Activated CD4-positive, alpha-beta T cell treated with anti-CD3 and anti-CD28 coated beads, Interleukin-2, amount 10 ng/mL, durations not matched to agents 24 days and 14 days (primary cell): ENCODE measurements around the gene TMEM52. TPM values are rescaled to one million over a fixed set of nuclear protein-coding genes. Genes with fewer than 3 reads are reported as not detected.

ENCODE experiments used
- DNase-seq: peaks from one replicate; pipeline ENCODE4 v3.0.0; 2022
- H3K27ac Mint-ChIP-seq: one replicate; pipeline ENCODE4 v1.8.0; 2022; ENCODE audit warnings: mild to moderate bottlenecking, mixed read lengths
- H3K27me3 Mint-ChIP-seq: one replicate; pipeline ENCODE4 v1.8.0; 2022; ENCODE audit warnings: mixed read lengths
- H3K36me3 Mint-ChIP-seq: one replicate; pipeline ENCODE4 v1.8.0; 2022; ENCODE audit warnings: low read depth, mild to moderate bottlenecking, mixed read lengths
- H3K4me1 Mint-ChIP-seq: one replicate; pipeline ENCODE4 v1.8.0; 2021; ENCODE audit warnings: mixed read lengths
- H3K4me3 Mint-ChIP-seq: one replicate; pipeline ENCODE4 v1.8.0; 2022; ENCODE audit warnings: mild to moderate bottlenecking, moderate library complexity, mixed read lengths
- H3K9me3 Mint-ChIP-seq: one replicate; pipeline ENCODE4 v1.8.0; 2021; ENCODE audit warnings: mixed read lengths
- intact Hi-C: fragments of 100-400 bp; cut with micrococcal nuclease; formaldehyde crosslinking; loops from one replicate; pipeline ENCODE4 v1.15.1; 2023
- total RNA-seq: library from RNA; stranded (reverse); gene quantifications from 2 replicates; pipeline ENCODE4 v1.2.3, GENCODE V29; 2022

TMEM52 gene
- total RNA-seq, 1 donor from 2014 or later = 3.1 TPM

DNA sequence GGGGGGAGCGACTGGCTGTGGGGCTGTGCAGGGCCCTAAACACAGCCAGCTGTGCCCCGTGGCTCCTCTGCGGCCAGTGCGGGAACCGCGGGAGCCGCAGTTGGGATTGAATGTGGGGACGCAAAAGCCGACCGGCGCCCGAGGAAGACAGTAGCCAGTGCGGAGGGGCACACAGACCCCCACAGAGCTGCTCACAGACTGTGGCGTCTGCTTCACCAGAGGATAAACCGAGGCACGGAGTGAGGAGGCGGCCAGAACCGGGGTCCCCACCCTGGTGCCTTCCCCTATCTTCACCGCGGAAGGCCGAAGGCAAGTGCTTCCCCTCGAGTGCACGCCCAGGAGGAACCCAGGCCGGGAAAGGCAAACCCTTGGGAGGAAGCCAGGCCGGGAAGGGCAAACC, 8.7 kb upstream of the TMEM52 start:
- Mint-ChIP-seq H3K27me3 (no peaks in the 10 kb centered on the region), H3K27ac (no peak overlapping the region), H3K4me1 (no peaks in the 10 kb centered on the region), H3K36me3 (no peaks in the 10 kb centered on the region), H3K9me3 (no peaks in the 10 kb centered on the region), H3K4me3 (no peak overlapping the region)
- intact Hi-C loops = no loop called here
- no peak for DNase-seq

DNA sequence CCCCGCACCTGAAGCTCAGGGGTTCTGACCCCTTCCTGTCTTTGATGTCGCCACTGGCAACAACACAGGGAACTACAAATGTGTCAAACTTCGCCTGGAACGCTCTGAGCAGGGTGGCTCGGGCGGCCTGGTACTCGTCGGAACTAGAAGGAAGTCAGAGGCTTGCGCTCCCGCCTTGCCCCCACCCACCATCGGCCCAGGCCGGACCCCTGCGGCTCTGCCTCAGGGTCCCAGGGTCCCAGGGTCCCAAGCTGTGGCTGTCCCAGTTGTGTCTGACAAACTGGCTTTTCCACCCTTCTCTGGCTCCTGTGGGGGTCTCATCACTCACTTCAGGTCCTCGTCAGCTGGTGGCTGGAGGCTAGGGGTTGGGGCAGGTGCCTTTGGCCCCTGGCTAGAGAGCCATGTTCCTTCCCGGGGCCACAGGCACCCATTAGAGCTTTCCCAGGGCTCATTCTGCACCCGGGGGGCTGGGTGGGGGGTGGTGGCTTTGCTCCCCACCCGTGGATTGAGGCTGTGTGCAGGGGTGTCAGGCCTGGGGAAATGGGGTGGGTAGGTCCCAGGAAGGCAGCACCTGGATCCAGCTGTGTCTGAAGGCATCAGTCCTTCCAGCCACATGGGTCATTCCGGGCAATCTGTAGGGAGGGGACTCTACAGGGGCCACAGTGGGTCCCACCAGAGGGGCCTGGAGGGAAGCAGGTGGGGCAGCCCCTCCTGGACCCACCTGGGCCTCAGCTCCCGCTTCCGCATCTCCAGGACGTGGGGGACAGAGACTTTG, 8.0 kb upstream of the TMEM52 start:
- H3K9me3 Mint-ChIP-seq = no peaks in the 10 kb centered on the region
- H3K36me3 Mint-ChIP-seq = no peaks in the 10 kb centered on the region
- no peak overlapping the region for H3K27ac Mint-ChIP-seq
- no peaks in the 10 kb centered on the region for H3K4me1 Mint-ChIP-seq
- DNase-seq = peak; percentile 50
- H3K4me3 Mint-ChIP-seq = no peak overlapping the region
- no peaks in the 10 kb centered on the region for H3K27me3 Mint-ChIP-seq
- intact Hi-C loops = no loop called here

DNA sequence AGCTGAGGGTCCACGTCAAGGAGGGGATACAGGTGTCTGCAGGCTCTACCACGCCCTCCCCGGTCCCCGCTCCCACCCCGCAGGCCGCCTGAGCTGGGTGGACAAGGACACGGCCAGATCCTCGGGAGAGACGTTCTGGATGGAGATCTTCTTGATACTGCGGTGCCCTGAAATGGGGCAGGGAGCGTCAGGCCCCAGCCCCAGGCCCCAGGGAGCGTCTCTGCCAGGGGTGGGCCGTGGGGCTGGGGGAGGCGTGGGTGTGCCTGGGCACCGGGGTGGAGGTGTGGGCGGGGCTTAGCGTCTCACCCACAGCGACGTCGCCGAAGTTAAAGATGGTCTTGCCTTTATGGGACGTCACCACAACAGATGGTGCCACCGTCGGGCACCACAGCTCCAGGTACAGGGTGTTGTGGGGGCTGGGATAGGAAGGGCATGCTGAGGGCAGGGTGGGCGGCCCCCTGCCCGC, 7.3 kb upstream of the TMEM52 start:
- intact Hi-C loops = no loop called here
- Mint-ChIP-seq H3K4me3 (no peak overlapping the region), H3K27ac (no peak overlapping the region), H3K36me3 (no peaks in the 10 kb centered on the region), H3K9me3 (no peaks in the 10 kb centered on the region), H3K27me3 (no peaks in the 10 kb centered on the region), H3K4me1 (no peaks in the 10 kb centered on the region)
- DNase-seq = peak; percentile 52

DNA sequence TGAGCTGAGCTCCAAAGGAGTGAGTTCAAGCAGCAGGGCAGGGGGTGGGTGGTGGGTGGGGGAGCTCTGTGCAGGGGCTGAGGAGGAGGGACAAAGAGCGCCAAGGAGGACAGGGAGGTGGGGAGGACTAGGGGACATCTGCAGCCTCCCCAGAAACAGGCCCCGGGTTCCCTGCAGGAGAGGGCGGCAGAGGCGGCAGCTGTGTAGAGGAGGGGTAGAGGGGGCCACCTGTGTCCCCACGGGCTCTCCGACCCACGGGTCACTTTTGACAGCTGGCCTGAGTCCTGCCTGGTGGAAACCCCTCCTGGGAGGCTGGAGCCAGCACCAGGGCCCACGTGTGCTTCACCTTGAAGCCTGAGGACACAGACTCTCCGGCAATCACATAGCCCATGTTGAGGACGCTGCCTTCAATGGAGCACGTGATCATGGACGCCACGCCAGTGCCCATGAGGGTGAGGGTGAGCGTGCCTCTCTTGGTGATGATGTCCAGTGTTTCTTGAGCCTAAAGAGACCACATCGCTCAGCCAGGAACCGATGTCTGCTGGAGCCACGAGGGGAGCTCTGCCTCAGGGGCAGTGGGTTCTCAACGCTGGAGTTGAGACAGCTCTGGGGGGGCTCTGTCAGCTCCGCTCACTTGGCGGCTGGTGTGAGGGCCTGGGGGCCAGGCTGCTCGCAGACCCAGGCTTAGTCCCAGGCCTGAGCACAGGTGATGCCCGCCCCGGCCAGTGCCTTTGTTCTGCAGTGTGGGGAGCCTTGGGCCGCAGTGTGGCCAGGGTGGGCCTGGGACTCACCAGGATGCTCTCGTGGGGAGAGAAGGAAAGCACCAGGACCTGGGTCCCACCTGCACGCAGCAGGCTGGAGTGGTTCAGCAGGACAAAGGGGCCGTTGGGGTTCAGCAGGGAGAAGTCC, 6.6 kb upstream of the TMEM52 start:
- Mint-ChIP-seq H3K27ac (no peak overlapping the region), H3K4me1 (no peaks in the 10 kb centered on the region), H3K36me3 (no peaks in the 10 kb centered on the region), H3K9me3 (no peaks in the 10 kb centered on the region), H3K27me3 (no peaks in the 10 kb centered on the region), H3K4me3 (no peak overlapping the region)
- DNase-seq = peak; percentile 54
- intact Hi-C loops = no loop called here

DNA sequence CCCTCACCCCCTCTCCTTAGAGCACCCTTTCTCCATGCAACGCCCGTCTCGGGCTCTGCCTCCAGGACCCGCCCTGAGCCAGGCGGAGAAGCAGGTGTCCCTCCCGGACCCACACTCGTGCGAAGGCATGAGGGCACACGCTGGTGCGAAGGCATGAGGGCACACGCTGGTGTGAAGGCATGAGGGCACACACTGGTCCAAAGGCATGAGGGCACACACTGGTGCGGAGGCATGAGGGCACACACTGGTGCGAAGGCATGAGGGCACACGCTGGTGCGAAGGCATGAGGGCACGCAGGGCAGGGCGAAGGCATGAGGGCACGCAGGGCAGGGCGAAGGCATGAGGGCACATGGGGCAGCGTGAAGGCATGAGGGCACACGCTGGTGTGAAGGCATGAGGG, 5.8 kb upstream of the TMEM52 start:
- H3K27ac Mint-ChIP-seq = no peak overlapping the region
- no peaks in the 10 kb centered on the region for H3K36me3 Mint-ChIP-seq
- no peaks in the 10 kb centered on the region for H3K27me3 Mint-ChIP-seq
- no peak for DNase-seq
- no peaks in the 10 kb centered on the region for H3K4me1 Mint-ChIP-seq
- no peaks in the 10 kb centered on the region for H3K9me3 Mint-ChIP-seq
- H3K4me3 Mint-ChIP-seq = no peak overlapping the region
- intact Hi-C loops = no loop called here

DNA sequence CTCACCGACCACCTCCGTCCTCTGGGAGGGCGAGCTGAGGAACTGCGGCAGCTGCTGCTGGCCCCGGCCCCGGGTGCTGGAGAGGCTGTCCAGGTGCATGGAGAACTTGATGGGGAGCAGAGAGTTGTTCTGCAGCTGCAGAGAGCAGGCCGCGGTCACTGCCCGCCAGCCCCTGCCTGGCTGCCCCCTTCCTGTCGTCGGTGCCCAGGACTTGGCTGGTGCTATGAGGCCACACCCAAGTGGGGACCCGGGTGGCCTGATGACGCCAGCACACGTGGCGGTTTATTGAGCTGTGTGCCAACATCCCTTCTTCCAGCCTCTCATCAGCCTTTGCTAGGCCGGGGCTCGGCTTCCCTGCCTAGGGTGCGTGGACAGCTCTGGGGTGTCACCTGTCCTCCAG, 5.3 kb upstream of the TMEM52 start:
- Mint-ChIP-seq H3K27me3 (no peaks in the 10 kb centered on the region), H3K27ac (no peak overlapping the region), H3K4me3 (no peak overlapping the region), H3K9me3 (no peaks in the 10 kb centered on the region), H3K36me3 (no peaks in the 10 kb centered on the region), H3K4me1 (peaks cover 2% of the 10 kb centered on the region)
- intact Hi-C loops = no loop called here
- no peak for DNase-seq

DNA sequence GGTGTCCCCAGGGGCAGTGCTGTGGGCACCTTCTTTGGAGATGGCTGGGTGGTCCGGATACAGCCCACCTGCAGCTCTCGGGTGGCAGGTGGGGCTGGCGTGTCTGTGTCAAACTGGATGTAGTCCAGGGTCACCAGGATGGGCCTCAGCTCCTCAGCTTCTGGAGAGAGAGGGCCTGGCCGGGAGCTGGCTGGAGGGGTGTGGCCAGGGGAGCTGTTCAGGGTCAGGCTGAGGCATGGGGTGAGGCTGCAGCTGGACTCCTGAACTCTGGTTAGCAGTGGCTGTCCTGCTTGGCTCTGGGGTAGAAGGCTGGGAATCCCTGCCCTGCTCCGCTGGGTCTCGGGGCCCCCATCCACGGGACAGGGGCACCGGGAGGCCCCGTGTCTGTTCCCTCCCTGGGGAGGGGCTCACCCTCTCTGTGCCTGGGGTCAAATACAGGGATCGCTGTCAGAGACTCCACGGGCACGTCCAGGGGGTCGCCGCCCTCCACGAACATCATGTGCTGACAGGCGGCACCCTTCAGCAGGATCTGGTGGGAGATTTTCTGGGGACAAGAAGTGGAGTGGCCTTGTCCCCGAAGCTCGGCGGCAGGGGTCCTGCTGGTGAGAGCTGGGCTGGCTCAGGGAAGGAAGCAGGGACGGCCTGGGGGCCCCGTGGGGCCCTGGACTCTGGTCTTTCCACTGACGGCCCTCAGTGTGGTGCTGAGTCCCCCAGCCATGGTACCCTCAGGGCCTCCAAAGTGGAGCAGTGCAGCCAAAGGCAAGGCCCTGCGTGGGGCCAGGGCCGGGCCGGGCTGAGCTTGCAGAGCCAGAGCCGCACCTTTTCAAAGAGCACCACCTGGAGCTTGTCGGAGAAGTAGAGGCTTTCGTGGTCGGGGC, 4.1 kb upstream of the TMEM52 start:
- DNase-seq = no peak
- H3K27ac Mint-ChIP-seq = no peak overlapping the region
- peaks cover 3% of the 10 kb centered on the region for H3K4me1 Mint-ChIP-seq
- H3K36me3 Mint-ChIP-seq = no peaks in the 10 kb centered on the region
- no peaks in the 10 kb centered on the region for H3K9me3 Mint-ChIP-seq
- intact Hi-C loops = no loop called here
- no peaks in the 10 kb centered on the region for H3K27me3 Mint-ChIP-seq
- no peak overlapping the region for H3K4me3 Mint-ChIP-seq

DNA sequence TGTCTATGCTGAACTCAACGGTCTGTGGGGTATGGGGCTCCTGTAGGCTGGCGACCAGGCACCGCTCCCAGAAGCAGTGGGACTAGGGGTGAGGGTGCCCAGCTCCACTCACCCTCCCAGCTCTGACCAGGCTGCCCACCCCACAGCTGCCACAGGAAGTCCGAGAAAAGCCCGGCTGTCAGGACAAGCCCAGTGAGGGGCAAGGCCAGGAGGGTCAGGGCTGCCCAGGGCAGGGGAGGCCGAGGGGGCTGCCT, 3.5 kb upstream of the TMEM52 start:
- no peak overlapping the region for H3K4me3 Mint-ChIP-seq
- H3K27ac Mint-ChIP-seq = no peak overlapping the region
- intact Hi-C loops = no loop called here
- no peaks in the 10 kb centered on the region for H3K27me3 Mint-ChIP-seq
- no peak for DNase-seq
- H3K36me3 Mint-ChIP-seq = no peaks in the 10 kb centered on the region
- H3K9me3 Mint-ChIP-seq = no peaks in the 10 kb centered on the region
- H3K4me1 Mint-ChIP-seq = peaks cover 3% of the 10 kb centered on the region

DNA sequence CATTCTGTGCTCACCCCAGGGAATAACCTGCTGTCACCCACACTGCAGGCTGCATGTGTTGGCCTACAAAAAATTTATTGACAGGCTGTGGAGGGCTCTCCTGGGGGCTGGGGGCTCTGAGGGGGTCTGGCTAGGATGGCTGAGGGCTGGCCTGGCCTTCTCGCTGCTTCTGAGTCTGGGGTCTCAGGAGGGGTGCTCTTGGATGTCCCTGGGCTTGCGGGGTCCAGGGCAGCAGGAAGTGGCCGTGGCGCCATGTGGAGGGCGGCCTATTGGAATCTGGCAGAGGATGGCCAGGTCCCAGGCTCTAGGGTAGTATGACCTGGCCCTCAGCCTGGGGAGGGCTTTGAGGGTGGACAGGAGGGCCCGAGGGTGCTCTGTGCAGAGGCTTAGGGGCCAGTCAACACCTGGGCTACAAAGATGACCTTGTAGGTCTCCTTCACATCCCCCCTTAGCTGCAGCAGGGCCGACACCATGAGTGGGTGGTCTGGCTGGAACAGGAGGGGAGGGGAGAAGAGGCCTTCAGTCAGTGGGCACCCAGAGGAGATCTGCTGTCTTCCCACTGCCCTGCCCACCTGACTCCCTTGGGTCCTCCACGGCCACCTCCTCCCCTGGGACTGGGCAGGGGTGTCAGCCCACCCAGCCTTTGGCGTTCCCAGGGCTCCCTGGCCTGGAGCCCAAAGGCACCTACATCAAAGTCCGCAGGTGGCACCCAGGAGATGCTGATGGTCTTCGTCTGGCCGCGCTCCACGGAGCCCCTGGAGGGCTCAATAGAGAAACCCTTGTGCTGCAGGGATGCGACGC, 3.0 kb upstream of the TMEM52 start:
- Mint-ChIP-seq H3K4me3 (no peak overlapping the region), H3K27me3 (peaks cover 2% of the 10 kb centered on the region), H3K36me3 (no peaks in the 10 kb centered on the region), H3K9me3 (no peaks in the 10 kb centered on the region), H3K4me1 (peaks cover 3% of the 10 kb centered on the region), H3K27ac (no peak overlapping the region)
- DNase-seq = no peak
- intact Hi-C loops = no loop called here

DNA sequence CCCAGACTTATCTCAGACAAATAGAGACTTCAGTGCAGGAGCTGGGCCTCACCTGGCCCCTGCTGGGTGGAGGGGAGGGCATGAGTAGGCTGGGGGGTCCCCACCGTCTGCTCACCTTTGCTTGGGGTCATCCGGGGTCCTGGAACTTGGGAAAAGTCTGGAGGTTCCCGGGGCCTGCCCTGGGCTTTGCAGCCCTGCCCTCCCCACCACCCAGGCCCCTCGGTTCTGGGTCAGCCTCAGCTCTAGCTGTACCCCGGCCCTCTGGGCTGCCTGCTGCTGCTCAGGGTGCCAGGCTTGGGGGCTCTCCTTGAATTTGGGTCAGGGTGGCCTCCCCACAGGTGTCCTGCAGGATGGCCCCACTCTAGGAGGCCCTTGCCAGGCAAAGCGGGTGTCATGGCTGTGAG, 2.4 kb upstream of the TMEM52 start:
- peaks cover 2% of the 10 kb centered on the region for H3K27me3 Mint-ChIP-seq
- no peak overlapping the region for H3K27ac Mint-ChIP-seq
- intact Hi-C loops = no loop called here
- peaks cover 3% of the 10 kb centered on the region for H3K4me1 Mint-ChIP-seq
- DNase-seq = no peak
- no peaks in the 10 kb centered on the region for H3K36me3 Mint-ChIP-seq
- no peak overlapping the region for H3K4me3 Mint-ChIP-seq
- H3K9me3 Mint-ChIP-seq = no peaks in the 10 kb centered on the region

DNA sequence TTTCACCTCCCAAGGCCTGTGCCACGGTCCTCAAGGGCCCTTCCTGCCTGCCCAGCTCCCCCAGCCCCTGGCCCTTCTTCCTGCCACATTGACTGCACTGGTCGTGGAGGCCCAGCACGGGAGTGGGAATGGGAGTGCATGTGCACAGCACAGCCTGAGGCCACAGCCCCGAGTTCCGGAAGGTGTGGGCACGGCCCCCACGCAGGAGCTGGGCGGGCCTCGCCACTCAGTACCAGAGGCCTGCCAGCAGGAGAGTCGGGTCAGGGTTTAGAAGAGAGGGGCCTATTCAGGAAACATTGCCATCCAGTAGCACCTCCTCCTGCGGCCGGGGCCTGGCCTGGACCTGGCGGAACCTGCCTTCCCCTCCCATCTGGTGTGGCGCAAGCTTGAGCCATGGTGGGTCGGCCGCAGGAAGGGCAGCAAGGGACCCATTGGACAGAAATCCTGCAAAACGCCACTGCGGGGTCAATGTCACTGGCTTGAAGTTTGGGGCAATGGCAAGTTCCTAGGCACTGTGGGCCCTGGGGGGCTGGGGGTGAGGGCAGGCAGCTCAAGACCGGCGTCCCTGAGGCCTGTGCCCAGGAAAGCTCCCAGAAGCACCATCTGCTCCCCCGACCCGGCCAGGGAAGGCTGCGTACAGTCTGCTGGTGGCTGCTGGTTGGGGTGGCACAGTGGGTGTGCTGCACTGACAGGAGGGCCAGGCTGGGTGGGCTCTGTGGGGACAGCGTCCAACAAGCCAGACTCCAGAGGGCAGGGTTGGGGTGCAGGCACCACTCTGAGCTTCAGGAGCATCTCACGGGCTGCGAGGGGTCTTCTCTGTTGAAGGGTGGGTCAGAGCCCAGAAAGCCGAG, 1.8 kb upstream of the TMEM52 start:
- Mint-ChIP-seq H3K4me1 (peaks cover 3% of the 10 kb centered on the region), H3K36me3 (no peaks in the 10 kb centered on the region), H3K27ac (no peak overlapping the region), H3K27me3 (peaks cover 2% of the 10 kb centered on the region), H3K4me3 (peak overlapping the region; percentile 7), H3K9me3 (no peaks in the 10 kb centered on the region)
- intact Hi-C loops = no loop called here
- no peak for DNase-seq

DNA sequence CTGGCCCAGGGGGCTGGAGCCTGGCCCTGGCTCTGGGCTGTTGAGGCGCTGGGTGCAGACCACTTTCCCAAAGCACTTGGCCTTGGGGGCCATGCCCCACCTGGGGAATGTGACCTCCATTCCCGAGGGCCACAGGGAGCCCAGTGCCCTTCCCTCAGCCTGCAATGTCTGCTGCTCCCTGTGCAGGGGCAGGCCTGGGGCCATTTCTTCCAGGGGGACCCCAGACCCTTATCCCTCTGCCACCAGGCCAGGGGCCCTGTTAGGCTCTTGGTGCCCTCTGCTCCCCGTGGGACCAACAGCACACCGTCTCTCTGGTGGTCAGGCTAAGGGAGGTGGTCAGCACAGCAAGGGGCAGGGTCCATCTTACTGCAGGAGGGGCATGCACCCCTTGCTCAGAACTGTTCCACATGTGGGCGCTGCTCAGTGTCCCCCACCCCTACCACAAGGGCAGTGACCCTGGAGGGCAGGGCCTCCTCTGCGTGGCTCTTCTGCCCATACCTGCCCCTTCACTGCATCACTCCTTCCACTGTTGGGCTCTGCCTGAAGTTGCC, 1.1 kb upstream of the TMEM52 start:
- H3K4me1 Mint-ChIP-seq = peaks cover 3% of the 10 kb centered on the region
- intact Hi-C loops = no loop called here
- H3K27ac Mint-ChIP-seq = no peak overlapping the region
- H3K36me3 Mint-ChIP-seq = no peaks in the 10 kb centered on the region
- peak overlapping the region; percentile 26 for H3K4me3 Mint-ChIP-seq
- no peak for DNase-seq
- H3K9me3 Mint-ChIP-seq = no peaks in the 10 kb centered on the region
- peaks cover 2% of the 10 kb centered on the region for H3K27me3 Mint-ChIP-seq
